Right lobe of liver (tissue), 6 donors: Measurements from ENCODE around the gene CD3G. TPM values are rescaled to one million over a fixed set of nuclear protein-coding genes. Genes with fewer than 3 reads are reported as not detected.

Experiments
- ATAC-seq, 4 donors: fragments of 200-7000 bp; cut with Tn5 transposase; one replicate each; pipeline ENCODE4 v1.9.1; 2020; ENCODE audit warnings: mild to moderate bottlenecking in 4 of 4, moderate library complexity in 4 of 4
- DNase-seq, 3 donors: peaks; one replicate each; pipeline ENCODE4 v3.0.0-alpha.2; 2020
- H3K27ac ChIP-seq, 3 donors: fragments of 200-600 bp; one replicate each; pipeline ENCODE4 v1.8.0; 2022
- H3K27me3 ChIP-seq, 2 donors: fragments of 200-600 bp; one replicate each; pipeline ENCODE4 v1.8.0; 2022
- H3K36me3 ChIP-seq, 4 donors: fragments of 200-600 bp; sonication (generic) in 1 of 4; one replicate each; pipeline versions ENCODE4 v1.5.1 to v1.8.0; 2017 to 2022; ENCODE audit warnings: control low read depth in 1 of 4
- H3K4me1 ChIP-seq, 4 donors: fragments of 200-600 bp; sonication (generic) in 1 of 4; one replicate each; pipeline versions ENCODE4 v1.5.1 to v1.8.0; 2017 to 2022; ENCODE audit warnings: control low read depth in 1 of 4
- H3K4me3 ChIP-seq, 3 donors: fragments of 200-600 bp; one replicate each; pipeline ENCODE4 v1.8.0; 2022
- H3K9me3 ChIP-seq, 4 donors: fragments of 200-600 bp; sonication (generic) in 1 of 4; one replicate each; pipeline versions ENCODE4 v1.5.1 to v1.8.0; 2017 to 2022; ENCODE audit warnings: control low read depth in 1 of 4
- POLR2A ChIP-seq: fragments of 450-650 bp; IDR thresholded peaks from one replicate; pipeline ENCODE4 v1.6.1; 2017; ENCODE audit warnings: antibody characterized with exemption, mild to moderate bottlenecking
- WGBS: methylation state at CpG from one replicate; pipeline ENCODE4 v1.1.6; 2018; ENCODE audit warnings: low coverage, low lambda C conversion rate; ENCODE audit not compliant: insufficient coverage; ENCODE audit errors: missing lambda C conversion rate; 5-methylcytosine and 5-hydroxymethylcytosine counted together
- intact Hi-C, 2 donors: fragments of 100-400 bp; cut with DNase I; formaldehyde crosslinking; loops; one replicate each; pipeline versions ENCODE4 v1.11.2 to v1.14.1; 2022
- total RNA-seq, 6 experiments: library from RNA; depleted of rRNA in 2 of 6; stranded (reverse); fragments of >200 nt in 2 of 6; fragmentation: NEBNext Ultra II Directional in 3 of 6; extraction: Animal tissue kit (Norgen Biotek cat#: 25700) in 3 of 6; gene quantifications; one replicate each; pipeline versions ENCODE4 v1.1.0 to v1.2.4, GENCODE V29; 2016 to 2023
- TF ChIP-seq, protein P1 (sequence below), 4 donors: fragments of 200-600 bp in 3 of 4; fragments of 450-650 bp in 1 of 4; IDR thresholded peaks; one replicate each; pipeline versions ENCODE4 v1.5.1 to v1.8.0; 2016 to 2022; ENCODE audit warnings: antibody characterized with exemption in 4 of 4, mild to moderate bottlenecking in 2 of 4
- donor health status: DM: no; HTN: yes; CAD: no.
- donor health status: DM: no; HTN: no; CAD: no.
- donor health status: DM: no; HTN: no; CAD: no.
- donor health status: DM: no; HTN: yes; CAD: no.
- donor health status: DM: no; HTN: yes; CAD: no.

Gene CD3G
- total RNA-seq, 6 experiments from 2014 or later, result 0.27 to 1.7 (median 0.36) TPM

- no peak for DNase-seq
Measured at GRCh38 chr11:118310271-118310670, 33.9 kb upstream of the CD3G start.

GRCh38 chr11:118310781-118311485 lies 33.2 kb upstream of the CD3G start:
- no peak for ATAC-seq

More at GRCh38 chr11:118310271-118310670, 33.9 kb upstream of the CD3G start:
- Histone ChIP-seq H3K36me3 (no peaks in the 10 kb centered on the region), H3K27me3 (no peaks in the 10 kb centered on the region), H3K27ac (no peak overlapping the region), H3K4me3 (no peak overlapping the region), H3K9me3 (no peaks in the 10 kb centered on the region), H3K4me1 (peaks cover 0 to 4% (median 2%) of the 10 kb centered on the region in 4 donors)
- no peak for ATAC-seq
- TF ChIP-seq, protein P1, sequence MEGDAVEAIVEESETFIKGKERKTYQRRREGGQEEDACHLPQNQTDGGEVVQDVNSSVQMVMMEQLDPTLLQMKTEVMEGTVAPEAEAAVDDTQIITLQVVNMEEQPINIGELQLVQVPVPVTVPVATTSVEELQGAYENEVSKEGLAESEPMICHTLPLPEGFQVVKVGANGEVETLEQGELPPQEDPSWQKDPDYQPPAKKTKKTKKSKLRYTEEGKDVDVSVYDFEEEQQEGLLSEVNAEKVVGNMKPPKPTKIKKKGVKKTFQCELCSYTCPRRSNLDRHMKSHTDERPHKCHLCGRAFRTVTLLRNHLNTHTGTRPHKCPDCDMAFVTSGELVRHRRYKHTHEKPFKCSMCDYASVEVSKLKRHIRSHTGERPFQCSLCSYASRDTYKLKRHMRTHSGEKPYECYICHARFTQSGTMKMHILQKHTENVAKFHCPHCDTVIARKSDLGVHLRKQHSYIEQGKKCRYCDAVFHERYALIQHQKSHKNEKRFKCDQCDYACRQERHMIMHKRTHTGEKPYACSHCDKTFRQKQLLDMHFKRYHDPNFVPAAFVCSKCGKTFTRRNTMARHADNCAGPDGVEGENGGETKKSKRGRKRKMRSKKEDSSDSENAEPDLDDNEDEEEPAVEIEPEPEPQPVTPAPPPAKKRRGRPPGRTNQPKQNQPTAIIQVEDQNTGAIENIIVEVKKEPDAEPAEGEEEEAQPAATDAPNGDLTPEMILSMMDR (IDR thresholded peaks at IDR 0.05), result no peak
- no peak for TF ChIP-seq POLR2A
- intact Hi-C loops, result no loop called here
- 93% methylated on average over 2 of the region's 3 CpGs for WGBS

DNA sequence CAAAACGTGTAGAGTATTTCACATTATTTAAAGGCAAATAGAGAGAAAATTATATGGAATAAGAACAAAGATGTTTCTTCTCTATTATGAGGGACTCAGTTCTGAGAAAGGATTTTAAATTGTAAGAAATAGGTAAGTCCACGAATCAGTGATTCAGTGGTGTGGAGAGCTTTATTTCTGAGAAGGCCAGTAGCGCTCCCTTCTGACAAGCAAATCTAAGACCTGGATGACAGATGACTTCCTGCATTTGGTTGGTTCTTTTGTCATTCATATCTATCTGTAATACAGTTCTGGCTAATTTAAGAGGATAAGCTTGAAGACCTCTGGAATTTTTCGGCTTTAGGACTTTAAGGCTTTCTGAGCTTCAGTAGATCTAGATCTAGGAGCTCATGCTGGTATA lies 32.6 kb upstream of the CD3G start:
- Histone ChIP-seq H3K27ac (no peak overlapping the region), H3K4me1 (peaks cover 0 to 5% (median 2%) of the 10 kb centered on the region in 4 donors), H3K36me3 (no peaks in the 10 kb centered on the region), H3K27me3 (no peaks in the 10 kb centered on the region), H3K4me3 (no peak overlapping the region), H3K9me3 (no peaks in the 10 kb centered on the region)
- intact Hi-C loops, result no loop called here
- ATAC-seq (no peak), DNase-seq (no peak)
- no peak for TF ChIP-seq POLR2A
- TF ChIP-seq, protein P1 (IDR thresholded peaks at IDR 0.05), result no peak
- 64% methylated on average over 4 of the region's 4 CpGs for WGBS

More at GRCh38 chr11:118310781-118311485, 33.2 kb upstream of the CD3G start:
- H3K36me3 ChIP-seq, result no peaks in the 10 kb centered on the region
- H3K4me3 ChIP-seq, result no peak overlapping the region
- TF ChIP-seq, protein P1 (IDR thresholded peaks at IDR 0.05), result no peak
- TF ChIP-seq POLR2A, result no peak
- H3K27me3 ChIP-seq, result no peaks in the 10 kb centered on the region
- H3K9me3 ChIP-seq, result no peaks in the 10 kb centered on the region
- no peak for DNase-seq
- peaks cover 0 to 5% (median 2%) of the 10 kb centered on the region in 4 donors for H3K4me1 ChIP-seq
- intact Hi-C loops, result no loop called here
- H3K27ac ChIP-seq, result no peak overlapping the region
- WGBS, result 94% methylated on average over 3 of the region's 3 CpGs

DNA sequence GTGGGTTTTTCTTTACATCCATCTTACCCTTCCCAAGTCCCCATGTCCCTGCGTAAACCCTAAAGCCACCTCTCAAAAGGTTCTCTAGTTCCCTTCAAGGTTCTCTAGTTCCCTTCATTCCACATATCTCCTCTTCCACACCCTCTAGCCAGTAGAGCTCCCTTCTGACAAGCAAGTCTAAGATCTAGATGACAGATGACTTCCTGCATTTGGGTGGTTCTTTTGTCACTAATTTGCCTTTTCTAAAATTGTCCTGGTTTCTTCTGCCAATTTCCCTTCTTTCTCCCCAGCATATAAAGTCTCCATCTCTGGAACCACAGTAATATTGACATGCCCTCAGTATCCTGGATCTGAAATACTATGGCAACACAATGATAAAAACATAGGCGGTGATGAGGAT lies 31.8 kb upstream of the CD3G start:
- H3K27ac ChIP-seq, result no peak overlapping the region
- no peaks in the 10 kb centered on the region for H3K9me3 ChIP-seq
- intact Hi-C loops, result no loop called here
- TF ChIP-seq, protein P1 (IDR thresholded peaks at IDR 0.05), result no peak
- TF ChIP-seq POLR2A, result no peak
- ATAC-seq (no peak), DNase-seq (no peak)
- no peaks in the 10 kb centered on the region for H3K27me3 ChIP-seq
- H3K4me3 ChIP-seq, result no peak overlapping the region
- peaks cover 0 to 5% (median 2%) of the 10 kb centered on the region in 4 donors for H3K4me1 ChIP-seq
- WGBS, result 97% methylated on average over 2 of the region's 2 CpGs
- no peaks in the 10 kb centered on the region for H3K36me3 ChIP-seq
